CD4-positive, alpha-beta T cell treated with Interleukin-10 for 1 hour (primary cell): ENCODE results near the gene MYOZ3.
A peak's percentile ranks its signal among the peaks of the same experiment; 100 is the strongest.

Source experiments
- DNase-seq: peaks from one replicate; pipeline ENCODE4 v3.0.0-alpha.2; 2020

The MYOZ3 gene, protein sequence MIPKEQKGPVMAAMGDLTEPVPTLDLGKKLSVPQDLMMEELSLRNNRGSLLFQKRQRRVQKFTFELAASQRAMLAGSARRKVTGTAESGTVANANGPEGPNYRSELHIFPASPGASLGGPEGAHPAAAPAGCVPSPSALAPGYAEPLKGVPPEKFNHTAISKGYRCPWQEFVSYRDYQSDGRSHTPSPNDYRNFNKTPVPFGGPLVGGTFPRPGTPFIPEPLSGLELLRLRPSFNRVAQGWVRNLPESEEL

DNA sequence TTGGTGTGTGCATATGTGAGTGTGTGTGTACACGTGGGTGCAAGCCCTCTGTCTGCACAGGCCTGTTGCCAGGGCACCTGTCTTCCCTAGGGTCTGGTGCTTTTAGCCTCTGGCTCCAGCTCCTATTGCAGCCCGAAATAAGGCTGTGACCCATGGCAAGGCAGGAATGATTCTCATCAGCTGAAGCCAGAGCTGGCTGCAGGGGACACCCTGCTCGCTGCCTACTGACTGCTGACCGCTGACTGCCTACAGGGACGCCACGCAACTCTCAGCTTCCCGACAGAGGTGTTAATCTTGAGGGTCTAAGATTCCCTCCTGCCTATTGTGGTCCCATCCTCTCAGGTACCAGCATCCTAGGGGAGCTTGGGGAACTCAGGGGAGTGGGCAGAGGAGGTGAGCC, at the start of gene MYOZ3:
Gene MYOZ3 (plus strand): TSS at position 166 of the 400 bp plus-strand sequence. CDS start 1,691 bp downstream, outside the sequence.
- no peak for DNase-seq

GRCh38 chr5:150612405-150612804, 48.6 kb upstream of the MYOZ3 start:
- DNase-seq, result no peak

DNA sequence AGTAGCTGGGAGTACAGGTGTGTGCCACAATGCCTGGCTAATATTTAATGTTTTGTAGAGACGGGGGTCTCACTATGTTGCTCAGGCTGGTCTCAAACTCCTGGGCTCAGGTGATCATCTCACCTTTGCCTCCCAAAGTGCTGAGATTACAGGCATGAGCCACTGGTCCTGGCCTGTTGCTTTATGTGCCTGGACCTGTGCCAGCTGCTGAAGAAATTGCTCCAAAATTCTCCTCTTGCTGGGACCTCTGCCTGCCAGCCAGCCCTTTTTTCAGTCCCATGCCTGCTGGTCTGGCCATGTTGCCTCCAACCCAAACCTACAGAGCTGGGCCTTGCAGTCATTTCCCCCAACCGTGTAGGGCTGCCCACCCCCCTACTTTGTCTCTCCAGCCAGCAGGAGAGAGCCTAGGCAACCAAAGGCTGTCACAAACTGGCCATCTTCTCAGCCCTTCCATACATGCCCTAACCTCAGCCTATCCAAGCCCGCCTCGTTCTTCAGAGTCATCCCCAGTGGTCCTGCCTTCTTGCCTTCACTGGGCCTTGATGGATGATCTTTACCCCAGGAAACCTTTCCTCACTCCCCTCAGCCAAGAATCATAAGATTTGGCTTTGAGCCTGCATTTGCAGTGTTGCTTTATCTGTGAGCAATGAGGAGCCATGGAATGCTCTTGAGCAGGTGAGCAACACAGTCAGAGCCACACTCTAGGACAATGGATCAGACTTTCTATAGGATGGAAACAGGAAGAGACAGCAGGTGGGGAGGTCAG, 48.0 kb upstream of the MYOZ3 start:
- no peak for DNase-seq

GRCh38 chr5:150613991-150614660, 46.9 kb upstream of the MYOZ3 start:
- no peak for DNase-seq

DNA sequence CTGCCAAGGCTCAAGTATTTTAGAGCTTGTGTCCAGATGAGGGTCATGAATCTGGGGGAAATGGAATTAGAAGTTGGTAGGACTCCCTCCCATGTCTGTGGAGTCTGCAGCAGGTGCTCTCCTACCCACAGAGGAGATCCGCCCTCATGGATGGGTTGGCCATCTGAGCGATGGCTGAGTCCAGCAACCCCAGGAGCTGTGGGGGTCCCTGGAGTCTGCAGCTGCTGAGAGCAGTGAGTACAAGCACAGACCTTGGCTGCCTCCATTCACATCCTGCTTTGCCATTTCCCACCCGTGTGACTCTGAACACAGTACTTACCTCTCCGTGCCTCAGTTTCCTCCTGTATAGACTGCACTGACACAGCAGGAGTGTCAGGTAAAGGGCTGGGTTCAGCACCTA, 46.4 kb upstream of the MYOZ3 start:
- no peak for DNase-seq

DNA sequence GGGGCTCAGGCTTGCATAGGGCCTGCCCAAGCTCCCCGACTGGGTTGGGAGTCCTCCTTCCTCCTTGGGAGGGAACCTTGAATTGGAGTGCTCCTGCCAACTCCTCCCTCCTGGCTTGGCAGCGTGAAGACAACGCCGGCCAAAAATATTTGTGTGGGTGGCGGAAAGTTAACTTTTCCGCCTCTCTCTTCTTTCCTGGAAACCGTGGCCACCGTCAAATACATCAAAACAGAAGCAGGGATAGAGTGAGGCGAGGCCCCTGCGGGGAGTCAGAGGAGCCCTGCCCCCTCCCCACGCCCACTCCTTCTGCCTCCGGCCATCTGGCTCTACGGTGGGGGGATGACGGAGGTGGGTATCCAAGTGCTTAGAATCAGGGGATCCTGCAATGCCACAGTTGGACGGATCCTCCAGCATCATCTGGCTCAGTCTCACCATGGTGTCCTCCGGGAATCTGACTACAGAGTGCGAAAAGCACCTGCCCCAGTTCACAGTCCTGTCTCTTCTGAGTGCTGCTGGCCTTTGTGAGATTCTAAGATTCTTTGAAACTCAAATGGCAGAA, 45.8 kb upstream of the MYOZ3 start:
- DNase-seq, result no peak

GRCh38 chr5:150616024-150616470, 45.0 kb upstream of the MYOZ3 start:
- DNase-seq, result no peak

- DNase-seq, result no peak
These were observed 44.5 kb upstream of the MYOZ3 start for GRCh38 chr5:150616506-150616905.

DNA sequence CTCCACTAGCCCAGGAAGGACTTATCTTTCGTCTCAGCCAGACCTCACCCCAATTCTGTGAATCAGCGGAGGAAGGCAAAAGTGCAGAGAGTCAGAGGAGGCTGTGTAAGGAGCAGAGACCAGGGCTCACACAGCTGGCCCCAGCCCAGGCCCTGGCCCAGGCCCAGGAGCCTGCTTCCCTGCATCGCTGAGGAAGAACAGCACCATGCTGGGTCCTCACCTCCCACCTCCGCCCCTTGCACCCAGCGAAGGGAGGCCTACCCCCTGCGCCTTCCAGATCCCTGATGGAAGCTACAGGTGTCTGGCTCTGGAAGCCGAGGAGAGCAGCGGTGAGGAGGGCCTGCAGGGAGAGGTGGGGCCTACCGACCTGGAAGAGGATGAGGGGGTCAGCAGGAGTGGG, 42.9 kb upstream of the MYOZ3 start:
- DNase-seq, result no peak

- no peak for DNase-seq
These were observed 42.3 kb upstream of the MYOZ3 start for GRCh38 chr5:150618588-150619281.

- no peak for DNase-seq
These were observed 41.5 kb upstream of the MYOZ3 start for GRCh38 chr5:150619359-150620230.

DNA sequence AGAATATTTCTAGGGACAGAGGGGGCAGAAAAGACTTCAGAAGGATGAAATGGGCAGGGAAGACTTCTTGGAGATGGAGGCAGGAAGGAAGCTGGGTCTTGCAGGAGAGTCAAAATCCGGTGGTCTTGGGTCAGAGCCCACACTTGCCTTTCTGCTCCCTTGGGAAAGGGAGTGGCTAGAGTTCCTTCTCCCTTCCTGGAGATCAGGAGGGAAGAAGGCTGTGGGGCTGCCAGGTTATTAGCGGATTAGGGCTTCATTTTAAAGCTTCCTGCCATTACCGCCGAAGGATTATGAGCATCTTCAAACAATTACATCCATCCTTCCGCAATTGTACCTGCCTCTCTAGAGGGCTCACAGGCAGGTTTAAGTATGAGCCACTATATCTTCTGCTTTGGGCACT, 39.8 kb upstream of the MYOZ3 start:
- DNase-seq, result no peak

- DNase-seq, result no peak
These were observed 38.9 kb upstream of the MYOZ3 start for GRCh38 chr5:150622157-150622556.

GRCh38 chr5:150623152-150623877, 37.7 kb upstream of the MYOZ3 start:
- DNase-seq, result no peak

DNA sequence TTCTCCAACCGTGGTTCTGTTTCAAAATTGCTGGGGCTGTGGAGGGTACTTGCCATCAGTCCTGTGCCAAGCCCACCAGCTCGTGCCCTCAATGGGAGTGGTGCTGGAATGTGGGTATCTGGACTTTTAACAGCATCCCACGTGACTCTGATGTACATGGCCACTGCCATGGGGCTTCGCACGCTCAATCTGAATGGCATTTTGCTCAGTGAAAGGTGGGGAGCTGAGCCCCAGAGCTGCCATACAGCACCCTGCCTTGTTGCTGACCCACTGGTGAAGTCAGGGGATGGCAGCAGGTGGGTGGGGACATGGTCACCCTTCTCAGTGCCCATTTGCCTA, 37.2 kb upstream of the MYOZ3 start:
- DNase-seq, result no peak

GRCh38 chr5:150624334-150625163, 36.5 kb upstream of the MYOZ3 start:
- DNase-seq, result peak; percentile 27

DNA sequence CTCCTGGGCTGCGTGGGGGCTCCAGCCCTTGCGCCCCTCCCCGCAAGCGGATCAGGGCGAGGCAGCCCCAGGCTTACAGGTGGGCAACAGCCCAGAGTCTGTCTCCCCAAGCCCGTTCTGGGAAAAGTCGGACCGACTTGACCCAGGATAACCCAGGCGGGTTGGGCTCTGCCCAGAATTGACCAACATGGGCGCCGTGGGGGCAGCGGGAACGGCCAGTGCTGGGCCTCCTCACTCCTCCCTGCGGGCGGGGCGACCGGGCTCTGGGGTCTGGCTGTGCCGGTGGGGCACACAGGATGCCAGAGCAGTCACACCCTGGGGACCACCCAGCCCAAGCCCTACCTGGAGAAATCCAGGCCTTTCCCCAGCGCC, 35.9 kb upstream of the MYOZ3 start:
- DNase-seq, result no peak

DNA sequence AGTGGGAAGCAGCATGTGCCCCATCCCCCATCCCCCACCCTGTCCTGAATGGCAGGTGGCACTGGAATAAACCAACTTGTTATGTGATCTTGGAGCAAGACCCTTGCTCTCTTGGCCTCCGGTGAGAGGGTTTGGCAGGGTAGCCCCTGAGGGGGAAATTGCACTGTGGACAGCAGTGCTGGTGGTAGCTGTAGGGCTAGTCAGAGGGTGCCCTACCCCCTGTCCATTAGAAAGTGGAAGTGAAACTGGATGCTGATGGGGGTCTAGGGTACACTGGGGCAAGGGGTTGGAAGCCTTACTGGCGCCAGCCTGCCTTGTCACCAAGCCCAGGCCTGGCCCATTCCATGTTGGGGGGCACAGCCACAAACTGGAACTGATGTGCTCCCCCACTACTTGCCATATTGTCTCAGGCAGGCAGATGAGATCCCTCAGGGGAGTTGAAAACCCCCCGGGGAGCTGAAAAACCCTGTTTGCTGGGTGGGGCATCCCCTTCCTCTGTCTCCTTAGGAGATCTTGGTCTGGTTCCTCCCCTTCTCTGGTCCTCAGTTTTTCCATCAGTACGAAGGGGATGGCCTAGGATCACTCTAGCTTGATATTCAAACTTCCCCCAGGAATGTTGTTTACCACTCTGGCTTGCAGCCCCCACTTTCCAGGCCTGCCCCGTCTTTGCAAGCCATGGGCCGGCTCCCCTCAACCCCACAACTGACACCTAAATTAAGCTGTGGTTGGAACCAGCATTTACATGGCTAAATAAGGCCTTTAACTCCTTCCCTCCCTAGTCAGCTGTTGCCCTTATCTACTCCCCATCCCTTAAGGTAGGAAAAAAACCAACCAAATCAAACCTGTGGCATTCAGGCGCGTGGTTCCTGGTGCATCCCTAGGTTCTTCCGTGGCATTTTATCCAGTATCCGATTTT, 35.0 kb upstream of the MYOZ3 start:
- no peak for DNase-seq

GRCh38 chr5:150626853-150627276, 34.2 kb upstream of the MYOZ3 start:
- no peak for DNase-seq
